IMR-90 (cell line): ENCODE results near the gene CLEC9A.

Experiments
- BHLHE40 ChIP-seq: fragments of 150-350 bp; IDR thresholded peaks from 2 replicates; pipeline ENCODE4 v1.6.1; 2016; ENCODE audit warnings: mild to moderate bottlenecking, low read depth, low read length
- CEBPB ChIP-seq: IDR thresholded peaks from 2 replicates; pipeline ENCODE4 v1.6.1; 2012; ENCODE audit warnings: low read depth, low read length, improper control_type of control experiment
- CHD1 ChIP-seq: IDR thresholded peaks from 2 replicates; pipeline ENCODE4 v1.6.1; 2012; ENCODE audit warnings: low read depth, low read length, improper control_type of control experiment
- CTCF ChIP-seq: conservative IDR thresholded peaks from 2 replicates; pipeline ENCODE4 v1.5.1; 2012; ENCODE audit warnings: mild to moderate bottlenecking, low read depth, low read length, improper control_type of control experiment
- FOS ChIP-seq: fragments of 150-350 bp; IDR thresholded peaks from 2 replicates; pipeline ENCODE4 v1.6.1; 2016; ENCODE audit warnings: low read depth, low read length
- MXI1 ChIP-seq: IDR thresholded peaks from 2 replicates; pipeline ENCODE4 v1.6.1; 2012; ENCODE audit warnings: low read depth, mild to moderate bottlenecking, low read length, moderate library complexity, borderline replicate concordance
- NFE2L2 ChIP-seq: fragments of 150-350 bp; IDR thresholded peaks from 2 replicates; pipeline ENCODE4 v1.6.1; 2016; ENCODE audit warnings: low read depth, mild to moderate bottlenecking, low read length
- POLR2A ChIP-seq: IDR thresholded peaks from 2 replicates; pipeline ENCODE4 v1.6.1; 2012; ENCODE audit warnings: mild to moderate bottlenecking, low read depth, low read length

GRCh38 chr12:10021342-10021741 is 9.1 kb upstream of the CLEC9A start:
- no peak for TF ChIP-seq CTCF
- TF ChIP-seq POLR2A = no peak
- no peak for TF ChIP-seq BHLHE40
- TF ChIP-seq CHD1 = no peak
- TF ChIP-seq MXI1 = no peak
- no peak for TF ChIP-seq NFE2L2
- TF ChIP-seq FOS = no peak
- TF ChIP-seq CEBPB = no peak
